ENCODE measurements around the gene SHBG. TPM values are rescaled to one million over a fixed set of nuclear protein-coding genes. Genes with fewer than 3 reads are reported as not detected.

The SHBG gene, protein sequence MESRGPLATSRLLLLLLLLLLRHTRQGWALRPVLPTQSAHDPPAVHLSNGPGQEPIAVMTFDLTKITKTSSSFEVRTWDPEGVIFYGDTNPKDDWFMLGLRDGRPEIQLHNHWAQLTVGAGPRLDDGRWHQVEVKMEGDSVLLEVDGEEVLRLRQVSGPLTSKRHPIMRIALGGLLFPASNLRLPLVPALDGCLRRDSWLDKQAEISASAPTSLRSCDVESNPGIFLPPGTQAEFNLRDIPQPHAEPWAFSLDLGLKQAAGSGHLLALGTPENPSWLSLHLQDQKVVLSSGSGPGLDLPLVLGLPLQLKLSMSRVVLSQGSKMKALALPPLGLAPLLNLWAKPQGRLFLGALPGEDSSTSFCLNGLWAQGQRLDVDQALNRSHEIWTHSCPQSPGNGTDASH
- total RNA-seq (not detected), total RNA-seq (0 to 0.47 (median 0) reads per million in 172 experiments)
- polyA plus RNA-seq (2013, experiment 1 of 2): not detected
- polyA plus RNA-seq (2013, experiment 2 of 2): 0.08 TPM

- ATAC-seq (ENCODE audit: poor library complexity): no peak
- peak within 1 kb of the TSS; percentile 72 for H3K4me3 Mint-ChIP-seq
- H3K27ac ChIP-seq (ENCODE audit: low read depth in 1 of 2, low read length in 2 of 2): no peak within 1 kb of the TSS
- peaks cover 13% of the 10 kb centered on the region for H3K36me3 Mint-ChIP-seq (ENCODE audit: low read depth)
- ChIA-PET POLR2A (interaction anchor here (1.4 to 2.0 kb wide), 2 partner anchors 56 to 57 kb away, joined by 7 to 10 read pairs; partner anchors contain the start of gene TP53), CTCF (no interaction called here)
- no peak for DNase-seq
- no peaks in the 10 kb centered on the region for H3K36me3 ChIP-seq (ENCODE audit: insufficient read depth, low read length)
- H3K4me1 Mint-ChIP-seq (ENCODE audit: low read depth): peaks cover 20% of the 10 kb centered on the region
- peaks cover 21% of the 10 kb centered on the region for H3K4me1 ChIP-seq (ENCODE audit: insufficient read depth, low read length)
- H3K4me3 ChIP-seq (ENCODE audit: low read length): no peak within 1 kb of the TSS
- H3K27ac Mint-ChIP-seq: no peak within 1 kb of the TSS
- H3K27me3 ChIP-seq (ENCODE audit: control insufficient read depth in 1 of 2, insufficient read depth in 2 of 2, low read length in 2 of 2): no peaks in the 10 kb centered on the region
- H3K9me3 ChIP-seq (ENCODE audit: control insufficient read depth in 1 of 2, insufficient read depth in 1 of 2, low read length in 2 of 2): no peaks in the 10 kb centered on the region
- intact Hi-C loops (cut with DNase I, micrococcal nuclease): loop anchor here in 1 of 2 experiments (5.0 kb wide), 1 partner anchor 57 kb away; the partner anchor contains the start of genes TP53 and WRAP53
- TF ChIP-seq, protein P1, sequence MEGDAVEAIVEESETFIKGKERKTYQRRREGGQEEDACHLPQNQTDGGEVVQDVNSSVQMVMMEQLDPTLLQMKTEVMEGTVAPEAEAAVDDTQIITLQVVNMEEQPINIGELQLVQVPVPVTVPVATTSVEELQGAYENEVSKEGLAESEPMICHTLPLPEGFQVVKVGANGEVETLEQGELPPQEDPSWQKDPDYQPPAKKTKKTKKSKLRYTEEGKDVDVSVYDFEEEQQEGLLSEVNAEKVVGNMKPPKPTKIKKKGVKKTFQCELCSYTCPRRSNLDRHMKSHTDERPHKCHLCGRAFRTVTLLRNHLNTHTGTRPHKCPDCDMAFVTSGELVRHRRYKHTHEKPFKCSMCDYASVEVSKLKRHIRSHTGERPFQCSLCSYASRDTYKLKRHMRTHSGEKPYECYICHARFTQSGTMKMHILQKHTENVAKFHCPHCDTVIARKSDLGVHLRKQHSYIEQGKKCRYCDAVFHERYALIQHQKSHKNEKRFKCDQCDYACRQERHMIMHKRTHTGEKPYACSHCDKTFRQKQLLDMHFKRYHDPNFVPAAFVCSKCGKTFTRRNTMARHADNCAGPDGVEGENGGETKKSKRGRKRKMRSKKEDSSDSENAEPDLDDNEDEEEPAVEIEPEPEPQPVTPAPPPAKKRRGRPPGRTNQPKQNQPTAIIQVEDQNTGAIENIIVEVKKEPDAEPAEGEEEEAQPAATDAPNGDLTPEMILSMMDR (IDR thresholded peaks at IDR 0.05): no peak
- H3K27me3 Mint-ChIP-seq: no peaks in the 10 kb centered on the region
- no peaks in the 10 kb centered on the region for H3K9me3 Mint-ChIP-seq
Observed at GRCh38 chr17:7629939-7630571, at the start of gene SHBG. TSS of gene SHBG (plus strand) at chr17:7630135. CDS start at chr17:7630173, 38 bp downstream.

- POLR2A ChIA-PET: interaction anchor here (0.9 to 2.6 kb wide), 4 partner anchors 20 to 106 kb away, joined by 3 to 14 read pairs (median 4); partner anchors contain the start of genes TP53 and ZBTB4
- peak overlapping the region; percentile 79 for H3K27ac Mint-ChIP-seq
Observed at GRCh38 chr17:7580604-7581575, 49.0 kb upstream of the SHBG start.

More at GRCh38 chr17:7580604-7581575, 49.0 kb upstream of the SHBG start:
- CTCF ChIA-PET: interaction anchor here (0.8 to 1.6 kb wide), 2 partner anchors 8 to 107 kb away, joined by 3 read pairs; no protein-coding TSS in a partner anchor
- TF ChIP-seq, protein P1 (IDR thresholded peaks at IDR 0.05): no peak
- Histone ChIP-seq H3K27me3 (ENCODE audit: control insufficient read depth in 1 of 2, insufficient read depth in 2 of 2, low read length in 2 of 2) (no peaks in the 10 kb centered on the region), H3K36me3 (ENCODE audit: insufficient read depth, low read length) (peaks cover 40% of the 10 kb centered on the region), H3K9me3 (ENCODE audit: control insufficient read depth in 1 of 2, insufficient read depth in 1 of 2, low read length in 2 of 2) (peaks cover 0 to 5% of the 10 kb centered on the region in 2 experiments), H3K4me3 (ENCODE audit: low read length) (peak overlapping the region; percentile 41), H3K27ac (ENCODE audit: low read depth in 1 of 2, low read length in 2 of 2) (peak overlapping the region; percentile 4 to 67), H3K4me1 (ENCODE audit: insufficient read depth, low read length) (peaks cover 78% of the 10 kb centered on the region)
- ATAC-seq (ENCODE audit: poor library complexity) (no peak), DNase-seq (peak in 1 of 14 experiments; percentile 37)
- peak overlapping the region; percentile 55 for H3K4me3 Mint-ChIP-seq
- H3K9me3 Mint-ChIP-seq: no peaks in the 10 kb centered on the region
- peaks cover 75% of the 10 kb centered on the region for H3K4me1 Mint-ChIP-seq (ENCODE audit: low read depth)
- H3K36me3 Mint-ChIP-seq (ENCODE audit: low read depth): peaks cover 66% of the 10 kb centered on the region
- intact Hi-C loops (cut with DNase I, micrococcal nuclease): loop anchor here (5.0 to 10.0 kb wide), 2 partner anchors 106 to 536 kb away; partner anchors contain the start of genes SLC16A11 (in 1 of the 2), TP53 (in 1 of the 2) and WRAP53 (in 1 of the 2)
- no peaks in the 10 kb centered on the region for H3K27me3 Mint-ChIP-seq
